HCT116 (cell line): ENCODE data around the gene TFB2M. TPM values are rescaled to one million over a fixed set of nuclear protein-coding genes. Genes with fewer than 3 reads are reported as not detected.
"Not testable (repeated sequence)": the region's sequence is repeated elsewhere in the genome, so short reads cannot be mapped to it uniquely, and the experiment has no call there.

Experiments
- ATAC-seq: fragments of 200-7000 bp; cut with Tn5 transposase; 2 replicates; pipeline ENCODE4 v1.9.1; 2020; ENCODE audit warnings: mild to moderate bottlenecking, moderate library complexity
- BruUV-seq: library from RNA; stranded (reverse); fragments of 400-500 nt; replicated peaks from 2 replicates; lab custom pipeline; 2021; lab: Mats Ljungman, UMichigan
- CTCF ChIA-PET: fragments of 300-600 bp; sonication (Branson Sonifier 250); formaldehyde crosslinking; loops from one replicate; lab custom pipeline; 2021; ENCODE audit warnings: antibody characterized with exemption; lab: Charles Lee
- POLR2A ChIA-PET: fragments of 300-600, 350-600 bp; sonication (Branson Sonifier 250); formaldehyde crosslinking; loops from one replicate; lab custom pipeline; 2021; ENCODE audit warnings: antibody characterized with exemption; lab: Charles Lee
- RAD21 ChIA-PET, 2 experiments: fragments of 300-600 bp; sonication (Branson Sonifier 250); formaldehyde crosslinking; loops; one replicate each; lab custom pipeline; 2023; ENCODE audit warnings: low total read pairs in 2 of 2; ENCODE audit not compliant: uncharacterized antibody in 2 of 2, unreplicated experiment in 2 of 2, low non-redundant PET in 1 of 2; lab: Charles Lee
- DNase-seq: peaks from one replicate; pipeline ENCODE4 v3.0.0-alpha.2; 2010; ENCODE audit warnings: low read depth, low spot score
- H2AFZ ChIP-seq: fragments of 200-600 bp; shearing (Covaris generic), sonication (generic); 2 replicates; pipeline ENCODE4 v1.6.1; 2017; ENCODE audit warnings: low read depth, mixed run types, mixed read lengths, antibody characterized with exemption, low read length; ENCODE audit not compliant: poor library complexity, severe bottlenecking
- H3K27ac ChIP-seq: 2 replicates; pipeline ENCODE4 v1.5.1; 2012; ENCODE audit warnings: low read depth, low read length
- H3K27me3 ChIP-seq: fragments of 200-600 bp; sonication (generic); 2 replicates; pipeline ENCODE4 v1.6.1; 2016; ENCODE audit warnings: mixed run types, low read length, mixed read lengths; ENCODE audit not compliant: insufficient read depth
- H3K36me3 ChIP-seq, 2 experiments: fragments of 200-500 bp in 1 of 2; fragments of 200-600 bp in 1 of 2; sonication (Bioruptor generic) in 1 of 2; sonication (generic) in 1 of 2; 2 replicates each; pipeline versions ENCODE4 v1.5.1 to v1.6.1; 2014 to 2016; ENCODE audit warnings: low read length in 2 of 2, inconsistent platforms in 1 of 2, mixed read lengths in 1 of 2, mixed run types in 1 of 2; ENCODE audit not compliant: insufficient read depth in 2 of 2, control insufficient read depth in 1 of 2
- H3K4me1 ChIP-seq, 2 experiments: fragments of 200-600 bp in 1 of 2; sonication (generic) in 1 of 2; 2 replicates each; pipeline versions ENCODE4 v1.5.1 to v1.6.1; 2012 to 2017; ENCODE audit warnings: low read length in 2 of 2, inconsistent platforms in 1 of 2, mild to moderate bottlenecking in 1 of 2, mixed read lengths in 1 of 2, mixed run types in 1 of 2, moderate library complexity in 1 of 2; ENCODE audit not compliant: insufficient read depth in 2 of 2, control insufficient read depth in 1 of 2
- H3K4me2 ChIP-seq: fragments of 200-600 bp; sonication (generic); 2 replicates; pipeline ENCODE4 v1.6.1; 2017; ENCODE audit warnings: mixed run types, low read length, mixed read lengths
- H3K4me3 ChIP-seq, 2 experiments: fragments of 200-600 bp in 1 of 2; sonication (generic) in 1 of 2; replicated peaks in 1 of 2; 2 replicates each; pipeline ENCODE4 v1.5.1; 2011 to 2016; ENCODE audit warnings: low read length in 2 of 2, control low read depth in 1 of 2, low read depth in 1 of 2, mild to moderate bottlenecking in 1 of 2, mixed read lengths in 1 of 2, mixed run types in 1 of 2
- H3K79me2 ChIP-seq: fragments of 200-600 bp; sonication (generic); 2 replicates; pipeline ENCODE4 v1.6.1; 2017; ENCODE audit warnings: mild to moderate bottlenecking, mixed run types, low read length, moderate library complexity, mixed read lengths; ENCODE audit not compliant: insufficient read depth
- H3K9ac ChIP-seq: fragments of 200-600 bp; sonication (generic); 2 replicates; pipeline ENCODE4 v1.6.1; 2016; ENCODE audit warnings: low read length, mixed read lengths
- H3K9me2 ChIP-seq: fragments of 200-600 bp; sonication (generic), shearing (Covaris generic); 2 replicates; pipeline ENCODE4 v1.6.1; 2017; ENCODE audit warnings: mixed run types, mild to moderate bottlenecking, moderate library complexity; ENCODE audit not compliant: insufficient read depth
- H3K9me3 ChIP-seq, 2 experiments: fragments of 200-500 bp in 1 of 2; fragments of 200-600 bp in 1 of 2; sonication (Bioruptor generic) in 1 of 2; sonication (generic) in 1 of 2; 2 replicates each; pipeline ENCODE4 v1.6.1; 2014 to 2017; ENCODE audit warnings: low read length in 2 of 2, mixed read lengths in 2 of 2, inconsistent platforms in 1 of 2, low read depth in 1 of 2, mild to moderate bottlenecking in 1 of 2, mixed run types in 1 of 2, moderate library complexity in 1 of 2; ENCODE audit not compliant: control insufficient read depth in 1 of 2, insufficient read depth in 1 of 2
- H4K20me1 ChIP-seq: fragments of 200-600 bp; sonication (generic), shearing (Covaris generic); 2 replicates; pipeline ENCODE4 v1.6.1; 2017; ENCODE audit warnings: mixed run types, mild to moderate bottlenecking, moderate library complexity; ENCODE audit not compliant: insufficient read depth
- CTCF ChIP-seq, 3 experiments: fragments of 200-600 bp in 1 of 3; sonication (generic) in 1 of 3; IDR thresholded peaks in 2 of 3; conservative IDR thresholded peaks in 1 of 3; 2 replicates each; pipeline ENCODE4 v1.5.1; 2012 to 2017; ENCODE audit warnings: low read depth in 2 of 3, low read length in 2 of 3, antibody characterized with exemption in 1 of 3, borderline replicate concordance in 1 of 3, control low read depth in 1 of 3, mild to moderate bottlenecking in 1 of 3, mixed read lengths in 1 of 3, mixed run types in 1 of 3, moderate library complexity in 1 of 3; ENCODE audit not compliant: insufficient read depth in 1 of 3
- EGR1 ChIP-seq: IDR thresholded peaks from 2 replicates; pipeline ENCODE4 v1.6.1; 2012; ENCODE audit warnings: low read depth
- MAX ChIP-seq: IDR thresholded peaks from 2 replicates; pipeline ENCODE4 v1.6.1; 2012
- RAD21 ChIP-seq: IDR thresholded peaks from 2 replicates; pipeline ENCODE4 v1.6.1; 2012; ENCODE audit warnings: low read depth, mild to moderate bottlenecking
- REST ChIP-seq: IDR thresholded peaks from 2 replicates; pipeline ENCODE4 v1.6.1; 2012; ENCODE audit warnings: low read depth
- SIN3A ChIP-seq: IDR thresholded peaks from 2 replicates; pipeline ENCODE4 v1.6.1; 2012; ENCODE audit warnings: low read depth
- intact Hi-C: fragments of 100-400 bp; cut with micrococcal nuclease; formaldehyde crosslinking; loops from 2 replicates; pipeline ENCODE4 v1.10.0; 2022
- total RNA-seq: library from RNA; stranded (reverse); gene quantifications from one replicate; pipeline ENCODE4 v1.2.1, GENCODE V29; 2021; ENCODE audit not compliant: unreplicated experiment

The TFB2M gene
- total RNA-seq, 1 experiment from 2014 or later = 24.4 TPM

- Histone ChIP-seq H3K9ac (no peak overlapping the region), H3K36me3 (no peaks in the 10 kb centered on the region), H3K9me2 (no peaks in the 10 kb centered on the region), H3K4me1 (peaks cover 16 to 17% of the 10 kb centered on the region in 2 experiments), H3K4me2 (no peak overlapping the region), H3K4me3 (no peak overlapping the region), H3K27ac (no peak overlapping the region), H3K9me3 (no peaks in the 10 kb centered on the region), H4K20me1 (no peaks in the 10 kb centered on the region), H3K27me3 (no peaks in the 10 kb centered on the region), H2AFZ (no peak overlapping the region), H3K79me2 (peaks cover 5% of the 10 kb centered on the region; the same call in 1 of the 2 replicates)
- ChIA-PET POLR2A (no interaction called here), CTCF (no interaction called here), RAD21 (no interaction called here)
- DNase-seq = no peak
- no TSS peak for BruUV-seq
- intact Hi-C loops = no loop called here
- no peak for ATAC-seq
- TF ChIP-seq CTCF (IDR thresholded peaks at IDR 0.05 in 2 of 3, conservative IDR thresholded peaks at IDR 0.05 in 1 of 3; ENCODE audit: borderline replicate concordance in 1 of 3, insufficient read depth in 1 of 3, low read depth in 2 of 3, low read length in 2 of 3) (no peak), SIN3A (no peak), EGR1 (no peak), MAX (no peak), REST (no peak), RAD21 (no peak)
Observed at GRCh38 chr1:246607462-246607861, 41.4 kb upstream of the TFB2M start.

- intact Hi-C loops, H3K4me3 ChIP-seq, CTCF ChIA-PET, H3K9ac ChIP-seq, H3K4me2 ChIP-seq, H3K27ac ChIP-seq, H3K36me3 ChIP-seq, H2AFZ ChIP-seq, H3K79me2 ChIP-seq, BruUV-seq, H3K27me3 ChIP-seq, H4K20me1 ChIP-seq, H3K9me2 ChIP-seq, ATAC-seq, DNase-seq, POLR2A ChIA-PET, RAD21 ChIA-PET, H3K9me3 ChIP-seq: not testable (repeated sequence)
- peaks cover 16 to 17% of the 10 kb centered on the region in 2 experiments for H3K4me1 ChIP-seq
Observed at GRCh38 chr1:246605231-246605630, 39.2 kb upstream of the TFB2M start.
